Stimulated activated CD4-positive, alpha-beta T cell treated with anti-CD3 and anti-CD28 coated beads, Interleukin-12 subunit alpha, Interleukin-12 subunit beta, amount 100 ng/mL, for 24 hours (primary cell): Measurements from ENCODE around the gene TMEM168.

Source experiments
- DNase-seq, 2 experiments: peaks; one replicate each; pipeline ENCODE4 v3.0.0-alpha.2; 2020; ENCODE audit warnings: low read depth in 2 of 2

TMEM168 gene

GRCh38 chr7:112721366-112721765 lies 68.8 kb downstream of the TMEM168 start:
- no peak for DNase-seq

DNA sequence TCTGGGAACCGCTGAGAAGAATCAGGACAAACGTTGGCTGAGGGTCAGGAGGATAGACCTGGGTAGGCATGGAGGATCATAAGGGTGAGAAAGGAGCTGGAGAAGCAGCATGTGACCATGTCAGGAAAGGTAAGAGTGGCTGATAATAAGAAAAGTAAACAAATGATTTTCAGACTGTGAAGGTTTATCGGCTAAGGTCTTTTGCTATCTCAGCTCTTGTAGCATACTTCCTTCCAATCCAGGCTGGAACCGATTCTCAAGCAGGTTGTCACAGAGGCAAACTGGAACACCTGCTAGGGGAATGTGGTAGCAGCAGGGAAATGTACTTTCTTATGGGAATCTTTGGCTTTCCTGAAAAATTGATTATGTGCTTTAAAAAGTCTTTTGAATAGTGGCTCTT lies 74.7 kb downstream of the TMEM168 start:
- DNase-seq: no peak

DNA sequence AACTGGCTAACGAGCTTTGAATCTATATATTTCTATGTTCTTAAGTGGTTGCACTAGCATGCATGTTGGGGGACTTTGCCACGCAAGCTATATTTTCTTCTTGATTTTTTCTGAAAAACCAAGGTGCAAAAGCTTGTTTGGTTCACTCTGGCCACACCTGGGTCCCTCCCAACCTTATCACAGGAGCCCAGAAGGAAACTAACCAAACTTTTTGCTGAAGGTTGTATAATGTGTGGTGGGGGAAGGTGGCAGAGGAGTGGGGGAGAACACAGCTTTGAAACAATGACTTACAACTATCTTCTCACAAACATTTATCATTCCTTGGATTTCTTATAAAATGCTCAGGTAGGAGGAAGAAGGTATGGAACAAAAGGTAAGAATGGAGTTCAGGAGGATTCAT lies 75.3 kb downstream of the TMEM168 start:
- DNase-seq: no peak
